Muscle of arm (tissue), 12 donors: ENCODE data around the gene ABHD1. TPM values are rescaled to one million over a fixed set of nuclear protein-coding genes. Genes with fewer than 3 reads are reported as not detected.

Source experiments
- DNase-seq: peaks from one replicate; pipeline ENCODE4 v3.0.0-alpha.2; 2013
- polyA plus RNA-seq, 12 donors: library from polyadenylated mRNA; unstranded; fragments of 120-200 nt; gene quantifications; one replicate each; pipeline ENCODE4 v1.2.1, GENCODE V29; 2013; ENCODE audit not compliant: insufficient read length in 12 of 12

The ABHD1 gene
- polyA plus RNA-seq, 12 donors: 0.12 to 0.70 (median 0.34) TPM; not detected in 2

- no peak for DNase-seq
Measured at GRCh38 chr2:27135478-27135955, 11.9 kb downstream of the ABHD1 start.

GRCh38 chr2:27136751-27137150 lies 13.1 kb downstream of the ABHD1 start:
- no peak for DNase-seq

- no peak for DNase-seq
Measured at GRCh38 chr2:27137322-27137935, 13.8 kb downstream of the ABHD1 start.

- no peak for DNase-seq
Measured at GRCh38 chr2:27138111-27138510, 14.5 kb downstream of the ABHD1 start.

- no peak for DNase-seq
Measured at GRCh38 chr2:27139310-27139709, 15.7 kb downstream of the ABHD1 start, which contains the start of gene PRR30. Gene PRR30, minus strand, starts transcription at chr2:27139410. Its CDS starts 1,081 bp downstream, at chr2:27138329.

GRCh38 chr2:27143285-27143684 lies 19.7 kb downstream of the ABHD1 start:
- no peak for DNase-seq

- no peak for DNase-seq
Measured at GRCh38 chr2:27145682-27146081, 22.1 kb downstream of the ABHD1 start.

- no peak for DNase-seq
Measured at GRCh38 chr2:27147935-27148334, 24.3 kb downstream of the ABHD1 start.

- no peak for DNase-seq
Measured at GRCh38 chr2:27148801-27149439, 25.3 kb downstream of the ABHD1 start, which contains the start of gene TCF23. Gene TCF23, plus strand, starts transcription at chr2:27149004. Its CDS starts 130 bp downstream, at chr2:27149134.

- DNase-seq: no peak
Measured at GRCh38 chr2:27149570-27150405, 26.2 kb downstream of the ABHD1 start.

GRCh38 chr2:27150639-27151230 lies 27.1 kb downstream of the ABHD1 start:
- DNase-seq: no peak

GRCh38 chr2:27152102-27152795 lies 28.6 kb downstream of the ABHD1 start:
- DNase-seq: no peak

GRCh38 chr2:27152796-27153464 lies 29.3 kb downstream of the ABHD1 start:
- DNase-seq: no peak

- no peak for DNase-seq
Measured at GRCh38 chr2:27154488-27154887, 30.9 kb downstream of the ABHD1 start.

GRCh38 chr2:27155069-27155520 lies 31.5 kb downstream of the ABHD1 start:
- DNase-seq: no peak

- no peak for DNase-seq
Measured at GRCh38 chr2:27158468-27158867, 34.9 kb downstream of the ABHD1 start.

GRCh38 chr2:27159271-27159670 lies 35.7 kb downstream of the ABHD1 start:
- no peak for DNase-seq

- DNase-seq: no peak
Measured at GRCh38 chr2:27160191-27160590, 36.6 kb downstream of the ABHD1 start.

- DNase-seq: no peak
Measured at GRCh38 chr2:27162151-27163121, 38.8 kb downstream of the ABHD1 start.
